ENCODE measurements around the gene TREM1. TPM values are rescaled to one million over a fixed set of nuclear protein-coding genes. Genes with fewer than 3 reads are reported as not detected.
A peak's percentile ranks its signal among the peaks of the same experiment; 100 is the strongest.

The TREM1 gene
- total RNA-seq, 2 donors from 2014 or later, result not detected

DNA sequence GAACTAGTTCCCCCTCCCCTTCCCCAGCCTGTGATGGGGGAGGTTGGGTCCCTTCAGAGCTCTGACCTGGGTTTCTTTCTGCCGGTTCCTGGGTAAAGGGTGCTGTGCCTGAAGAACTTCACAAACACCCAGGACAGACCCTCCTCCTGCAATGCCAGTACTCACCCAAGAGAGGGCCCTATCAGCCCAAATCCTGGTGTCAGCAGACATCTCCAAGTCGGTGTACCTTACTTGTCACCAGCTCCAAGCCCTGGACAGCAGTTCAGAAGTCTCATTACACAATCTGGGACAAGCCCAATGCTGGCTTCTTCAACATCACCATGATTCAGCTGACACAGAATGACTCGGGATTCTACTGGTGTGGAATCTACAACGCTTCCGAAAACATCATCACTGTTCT is 57.9 kb downstream of the TREM1 start:
- Mint-ChIP-seq H3K4me3 (no peak overlapping the region), H3K27me3 (ENCODE audit: insufficient read depth) (peaks cover 12% of the 10 kb centered on the region), H3K4me1 (peaks cover 6% of the 10 kb centered on the region), H3K9me3 (no peaks in the 10 kb centered on the region), H3K27ac (no peak overlapping the region), H3K36me3 (ENCODE audit: low read depth) (no peaks in the 10 kb centered on the region)
- H3K9ac ChIP-seq (ENCODE audit: extremely low read depth, low read length, poor library complexity, severe bottlenecking), result no peak overlapping the region
- H3K27me3 ChIP-seq (ENCODE audit: control insufficient read depth, insufficient read depth, low read length, poor library complexity, severe bottlenecking), result peaks cover 8% of the 10 kb centered on the region
- peak; percentile 75 for DNase-seq
- TF ChIP-seq CTCF (conservative IDR thresholded peaks at IDR 0.05), result peak; percentile 66
- H3K36me3 ChIP-seq (ENCODE audit: control insufficient read depth, insufficient read depth, low read length), result no peaks in the 10 kb centered on the region
- H3K4me1 ChIP-seq (ENCODE audit: control insufficient read depth, insufficient read depth, low read length), result peaks cover 5% of the 10 kb centered on the region
- H3K27ac ChIP-seq (ENCODE audit: low read depth, low read length), result no peak overlapping the region
- H3K9me3 ChIP-seq (ENCODE audit: control insufficient read depth, low read length), result no peaks in the 10 kb centered on the region
- H3K4me3 ChIP-seq (ENCODE audit: low read length), result no peak overlapping the region
- WGBS, 2 experiments (ENCODE audit: insufficient coverage in 1 of 2, insufficient read length in 1 of 2), result 62 to 75% methylated on average over 5 of the region's 5 CpGs

- Histone ChIP-seq H3K27me3 (ENCODE audit: control insufficient read depth, insufficient read depth, low read length, poor library complexity, severe bottlenecking) (peaks cover 8% of the 10 kb centered on the region), H3K4me3 (ENCODE audit: low read length) (no peak within 1 kb of the TSS), H3K9ac (ENCODE audit: extremely low read depth, low read length, poor library complexity, severe bottlenecking) (no peak within 1 kb of the TSS), H3K27ac (ENCODE audit: low read depth, low read length) (no peak within 1 kb of the TSS), H3K4me1 (ENCODE audit: control insufficient read depth, insufficient read depth, low read length) (peaks cover 5% of the 10 kb centered on the region), H3K36me3 (ENCODE audit: control insufficient read depth, insufficient read depth, low read length) (no peaks in the 10 kb centered on the region), H3K9me3 (ENCODE audit: control insufficient read depth, low read length) (no peaks in the 10 kb centered on the region)
- no peak for DNase-seq
- TF ChIP-seq CTCF (conservative IDR thresholded peaks at IDR 0.05), result no peak
- peaks cover 6% of the 10 kb centered on the region for H3K4me1 Mint-ChIP-seq
- H3K36me3 Mint-ChIP-seq (ENCODE audit: low read depth), result no peaks in the 10 kb centered on the region
- H3K9me3 Mint-ChIP-seq, result no peaks in the 10 kb centered on the region
- WGBS, 2 experiments (ENCODE audit: insufficient coverage in 1 of 2, insufficient read length in 1 of 2), result 70 to 72% methylated on average over 3 to 5 of the region's 5 CpGs
- no peak within 1 kb of the TSS for H3K4me3 Mint-ChIP-seq
- no peak within 1 kb of the TSS for H3K27ac Mint-ChIP-seq
- peaks cover 13% of the 10 kb centered on the region for H3K27me3 Mint-ChIP-seq (ENCODE audit: insufficient read depth)
These were observed 58.4 kb downstream of the TREM1 start, which contains the start of gene TREML4 for GRCh38 chr6:41228096-41228495. Gene TREML4, plus strand, starts transcription at chr6:41228349. Its CDS starts 79 bp downstream, at chr6:41228428.

- TF ChIP-seq CTCF (conservative IDR thresholded peaks at IDR 0.05), result no peak
- Mint-ChIP-seq H3K9me3 (no peaks in the 10 kb centered on the region), H3K4me1 (peaks cover 6% of the 10 kb centered on the region), H3K27me3 (ENCODE audit: insufficient read depth) (peaks cover 15% of the 10 kb centered on the region), H3K4me3 (no peak overlapping the region), H3K36me3 (ENCODE audit: low read depth) (no peaks in the 10 kb centered on the region), H3K27ac (no peak overlapping the region)
- H3K36me3 ChIP-seq (ENCODE audit: control insufficient read depth, insufficient read depth, low read length), result no peaks in the 10 kb centered on the region
- H3K4me1 ChIP-seq (ENCODE audit: control insufficient read depth, insufficient read depth, low read length), result peaks cover 5% of the 10 kb centered on the region
- WGBS, 2 experiments (ENCODE audit: insufficient coverage in 1 of 2, insufficient read length in 1 of 2), result 94 to 96% methylated on average over 3 of the region's 3 CpGs
- peaks cover 8% of the 10 kb centered on the region for H3K27me3 ChIP-seq (ENCODE audit: control insufficient read depth, insufficient read depth, low read length, poor library complexity, severe bottlenecking)
- DNase-seq, result no peak
- H3K27ac ChIP-seq (ENCODE audit: low read depth, low read length), result no peak overlapping the region
- no peak overlapping the region for H3K9ac ChIP-seq (ENCODE audit: extremely low read depth, low read length, poor library complexity, severe bottlenecking)
- H3K4me3 ChIP-seq (ENCODE audit: low read length), result no peak overlapping the region
- no peaks in the 10 kb centered on the region for H3K9me3 ChIP-seq (ENCODE audit: control insufficient read depth, low read length)
These were observed 59.7 kb downstream of the TREM1 start for GRCh38 chr6:41226752-41227151.

All from endodermal cell (in vitro differentiated cells).